ENCODE results near the gene TAAR6. TPM values are rescaled to one million over a fixed set of nuclear protein-coding genes. Genes with fewer than 3 reads are reported as not detected.

TAAR6 gene
- total RNA-seq, 1 experiment from 2014 or later = not detected

GRCh38 chr6:132584698-132585097 lies 14.6 kb downstream of the TAAR6 start:
- no peak for DNase-seq (ENCODE audit: low spot score)
- POLR2A ChIA-PET (ENCODE audit: low non-redundant PET) = no interaction called here
- BruUV-seq (replicated peaks) = no TSS peak
- H3K9me3 ChIP-seq (ENCODE audit: low read depth, low read length, poor library complexity, severe bottlenecking) = no peaks in the 10 kb centered on the region
- CTCF ChIA-PET = no interaction called here
- H3K4me1 ChIP-seq (ENCODE audit: insufficient read depth, low read length, poor library complexity, severe bottlenecking) = no peaks in the 10 kb centered on the region
- no peaks in the 10 kb centered on the region for H3K36me3 ChIP-seq (ENCODE audit: insufficient read depth, low read length, poor library complexity, severe bottlenecking)
- intact Hi-C loops (cut with micrococcal nuclease; ENCODE audit: unreplicated experiment) = no loop called here
- TF ChIP-seq, protein P1, sequence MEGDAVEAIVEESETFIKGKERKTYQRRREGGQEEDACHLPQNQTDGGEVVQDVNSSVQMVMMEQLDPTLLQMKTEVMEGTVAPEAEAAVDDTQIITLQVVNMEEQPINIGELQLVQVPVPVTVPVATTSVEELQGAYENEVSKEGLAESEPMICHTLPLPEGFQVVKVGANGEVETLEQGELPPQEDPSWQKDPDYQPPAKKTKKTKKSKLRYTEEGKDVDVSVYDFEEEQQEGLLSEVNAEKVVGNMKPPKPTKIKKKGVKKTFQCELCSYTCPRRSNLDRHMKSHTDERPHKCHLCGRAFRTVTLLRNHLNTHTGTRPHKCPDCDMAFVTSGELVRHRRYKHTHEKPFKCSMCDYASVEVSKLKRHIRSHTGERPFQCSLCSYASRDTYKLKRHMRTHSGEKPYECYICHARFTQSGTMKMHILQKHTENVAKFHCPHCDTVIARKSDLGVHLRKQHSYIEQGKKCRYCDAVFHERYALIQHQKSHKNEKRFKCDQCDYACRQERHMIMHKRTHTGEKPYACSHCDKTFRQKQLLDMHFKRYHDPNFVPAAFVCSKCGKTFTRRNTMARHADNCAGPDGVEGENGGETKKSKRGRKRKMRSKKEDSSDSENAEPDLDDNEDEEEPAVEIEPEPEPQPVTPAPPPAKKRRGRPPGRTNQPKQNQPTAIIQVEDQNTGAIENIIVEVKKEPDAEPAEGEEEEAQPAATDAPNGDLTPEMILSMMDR (conservative IDR thresholded peaks at IDR 0.05; ENCODE audit: low read depth, low read length) = no peak
- no peak for TF ChIP-seq EZH2 (IDR thresholded peaks at IDR 0.05; ENCODE audit: borderline replicate concordance, low read depth, low read length, poor library complexity, severe bottlenecking)
- H3K27ac ChIP-seq (ENCODE audit: low read depth, low read length, poor library complexity, severe bottlenecking) = no peak overlapping the region
- H3K27me3 ChIP-seq (replicated peaks; ENCODE audit: insufficient read depth, low read depth, low read length, poor library complexity) = peaks cover 71% of the 10 kb centered on the region
- H3K4me3 ChIP-seq (ENCODE audit: low read depth, low read length, poor library complexity, severe bottlenecking) = no peak overlapping the region

- H3K9me3 ChIP-seq (ENCODE audit: low read depth, low read length, poor library complexity, severe bottlenecking) = no peaks in the 10 kb centered on the region
- intact Hi-C loops (cut with micrococcal nuclease; ENCODE audit: unreplicated experiment) = no loop called here
- H3K4me1 ChIP-seq (ENCODE audit: insufficient read depth, low read length, poor library complexity, severe bottlenecking) = no peaks in the 10 kb centered on the region
- CTCF ChIA-PET = no interaction called here
- H3K4me3 ChIP-seq (ENCODE audit: low read depth, low read length, poor library complexity, severe bottlenecking) = no peak overlapping the region
- POLR2A ChIA-PET (ENCODE audit: low non-redundant PET) = no interaction called here
- peaks cover 69% of the 10 kb centered on the region for H3K27me3 ChIP-seq (replicated peaks; ENCODE audit: insufficient read depth, low read depth, low read length, poor library complexity)
- DNase-seq (ENCODE audit: low spot score) = no peak
- H3K36me3 ChIP-seq (ENCODE audit: insufficient read depth, low read length, poor library complexity, severe bottlenecking) = no peaks in the 10 kb centered on the region
- no peak overlapping the region for H3K27ac ChIP-seq (ENCODE audit: low read depth, low read length, poor library complexity, severe bottlenecking)
- no TSS peak for BruUV-seq (replicated peaks)
- TF ChIP-seq, protein P1 (conservative IDR thresholded peaks at IDR 0.05; ENCODE audit: low read depth, low read length) = no peak
- TF ChIP-seq EZH2 (IDR thresholded peaks at IDR 0.05; ENCODE audit: borderline replicate concordance, low read depth, low read length, poor library complexity, severe bottlenecking) = no peak
These were observed 17.3 kb downstream of the TAAR6 start for GRCh38 chr6:132587424-132587823.

GRCh38 chr6:132589454-132589853 lies 19.3 kb downstream of the TAAR6 start, which contains the start of gene TAAR5:
Gene TAAR5, minus strand, starts transcription at chr6:132589741. Its CDS starts 55 bp downstream, at chr6:132589686.
- ChIA-PET CTCF (no interaction called here), POLR2A (ENCODE audit: low non-redundant PET) (no interaction called here)
- TF ChIP-seq EZH2 (IDR thresholded peaks at IDR 0.05; ENCODE audit: borderline replicate concordance, low read depth, low read length, poor library complexity, severe bottlenecking) = no peak
- TF ChIP-seq, protein P1 (conservative IDR thresholded peaks at IDR 0.05; ENCODE audit: low read depth, low read length) = no peak
- intact Hi-C loops (cut with micrococcal nuclease; ENCODE audit: unreplicated experiment) = no loop called here
- Histone ChIP-seq H3K9me3 (ENCODE audit: low read depth, low read length, poor library complexity, severe bottlenecking) (no peaks in the 10 kb centered on the region), H3K4me1 (ENCODE audit: insufficient read depth, low read length, poor library complexity, severe bottlenecking) (no peaks in the 10 kb centered on the region), H3K4me3 (ENCODE audit: low read depth, low read length, poor library complexity, severe bottlenecking) (no peak within 1 kb of the TSS), H3K36me3 (ENCODE audit: insufficient read depth, low read length, poor library complexity, severe bottlenecking) (no peaks in the 10 kb centered on the region), H3K27me3 (replicated peaks; ENCODE audit: insufficient read depth, low read depth, low read length, poor library complexity) (peaks cover 49% of the 10 kb centered on the region), H3K27ac (ENCODE audit: low read depth, low read length, poor library complexity, severe bottlenecking) (no peak within 1 kb of the TSS)
- DNase-seq (ENCODE audit: low spot score) = no peak
- no TSS peak for BruUV-seq (replicated peaks)

Measured in A673 (cell line).